ENCODE measurements around the gene AFAP1.

The AFAP1 gene

DNA sequence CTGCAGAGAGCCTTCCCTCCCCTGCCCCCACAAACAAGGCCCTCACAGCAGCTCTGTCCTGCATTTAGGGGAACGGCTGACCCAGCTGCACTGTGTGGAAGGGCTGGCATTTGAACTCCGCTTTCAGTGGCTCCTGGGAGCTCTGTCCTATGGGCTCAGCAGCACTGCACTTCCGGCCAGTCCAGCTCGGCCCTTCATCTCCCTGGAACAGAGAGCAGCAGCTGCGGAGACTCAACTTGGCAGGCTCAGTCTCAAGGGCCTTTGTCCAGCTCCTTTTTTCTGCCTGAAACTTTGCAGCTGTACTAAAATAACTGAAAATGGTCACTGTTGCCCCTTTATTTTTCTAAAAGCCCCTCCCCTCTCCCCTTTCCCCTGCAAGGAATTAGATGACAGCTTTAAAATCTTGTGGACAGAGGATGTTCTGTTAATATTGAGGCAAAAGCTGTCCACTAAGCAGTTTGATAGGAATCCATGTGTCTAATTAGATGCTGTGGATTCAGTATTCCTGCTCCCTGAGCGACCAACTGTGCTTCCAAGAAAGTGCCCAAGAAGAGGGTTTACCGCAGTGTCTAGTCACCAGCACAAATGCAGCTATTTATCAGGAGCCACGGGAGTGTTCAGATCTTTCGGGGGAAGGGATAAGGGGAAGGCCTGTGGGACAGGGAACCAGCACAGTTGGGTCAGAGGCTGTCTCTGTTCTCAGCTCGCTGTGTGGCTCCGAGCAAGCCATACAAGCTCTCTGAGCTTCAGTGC, 133.1 kb downstream of the AFAP1 start:
- DNase-seq (ENCODE audit: low read depth in 2 of 3, low spot score in 2 of 3), result no peak

DNA sequence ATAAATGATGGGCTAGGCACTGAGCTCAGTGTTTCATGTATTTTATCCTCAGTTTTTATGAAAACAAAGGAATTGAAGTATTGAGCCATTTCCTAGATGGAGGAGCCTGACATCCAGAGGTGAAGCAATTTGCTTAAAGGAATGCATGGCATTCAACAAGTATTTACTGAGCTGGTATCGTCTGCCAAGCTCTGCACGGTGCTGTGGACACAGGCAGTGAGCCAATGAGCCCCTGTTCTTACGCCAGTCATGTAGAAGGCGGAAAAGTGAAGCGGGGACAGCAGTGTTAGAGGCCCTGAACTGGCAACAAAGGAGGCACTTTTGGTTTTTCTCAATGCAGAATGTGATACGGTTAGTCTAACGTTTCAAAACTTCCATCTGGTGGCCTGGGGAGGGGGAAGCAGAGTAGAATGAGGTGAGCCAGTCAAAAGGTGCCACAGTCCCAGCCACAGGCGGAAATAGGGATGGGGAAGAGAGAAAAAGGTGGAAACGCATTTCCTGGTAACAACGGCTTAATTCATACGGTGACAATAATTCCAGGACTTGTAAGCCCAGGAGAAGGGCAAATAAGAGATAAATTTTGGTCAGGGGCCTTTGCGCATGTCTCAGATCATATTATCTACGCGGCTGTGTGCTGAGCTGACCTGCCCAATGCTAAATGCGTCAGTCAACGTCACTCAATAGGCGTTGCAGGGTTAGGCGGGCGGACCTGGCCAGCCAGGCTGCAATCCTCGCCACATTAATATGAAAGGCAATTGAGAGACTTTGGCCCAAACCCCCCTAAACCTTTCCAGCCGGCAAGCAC, 133.9 kb downstream of the AFAP1 start:
- no peak for DNase-seq (ENCODE audit: low read depth in 2 of 3, low spot score in 2 of 3)

DNA sequence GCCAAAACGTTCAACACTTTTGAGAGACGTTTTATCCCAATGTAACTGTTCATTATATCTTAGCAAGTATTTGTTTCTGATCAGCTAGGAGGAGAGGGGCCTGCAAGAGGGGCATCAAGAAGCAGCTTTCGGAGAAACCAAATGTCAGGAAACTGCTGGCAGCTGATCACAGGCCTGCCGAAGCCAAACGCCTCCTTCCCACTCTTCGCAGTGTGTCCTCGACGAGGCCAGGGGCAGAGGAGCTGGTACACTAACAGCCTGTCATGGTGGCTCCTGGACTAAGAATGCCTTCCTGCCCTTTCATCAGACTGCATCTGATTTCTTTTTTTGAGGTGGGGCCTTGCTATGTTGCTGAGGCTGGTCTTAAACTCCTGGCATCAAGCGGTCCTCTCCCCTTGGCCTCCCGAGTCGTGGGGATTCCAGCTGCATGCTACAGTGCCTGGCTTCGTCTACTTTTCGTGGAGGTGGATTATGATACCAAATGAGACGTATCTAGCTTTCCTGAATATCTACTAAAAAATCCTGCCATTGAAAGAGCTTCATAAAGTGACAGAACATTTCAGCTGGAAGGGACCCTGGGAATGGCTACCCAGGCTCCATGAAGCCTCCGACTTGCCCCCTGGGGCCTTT, 134.8 kb downstream of the AFAP1 start:
- no peak for DNase-seq (ENCODE audit: low read depth in 2 of 3, low spot score in 2 of 3)

DNA sequence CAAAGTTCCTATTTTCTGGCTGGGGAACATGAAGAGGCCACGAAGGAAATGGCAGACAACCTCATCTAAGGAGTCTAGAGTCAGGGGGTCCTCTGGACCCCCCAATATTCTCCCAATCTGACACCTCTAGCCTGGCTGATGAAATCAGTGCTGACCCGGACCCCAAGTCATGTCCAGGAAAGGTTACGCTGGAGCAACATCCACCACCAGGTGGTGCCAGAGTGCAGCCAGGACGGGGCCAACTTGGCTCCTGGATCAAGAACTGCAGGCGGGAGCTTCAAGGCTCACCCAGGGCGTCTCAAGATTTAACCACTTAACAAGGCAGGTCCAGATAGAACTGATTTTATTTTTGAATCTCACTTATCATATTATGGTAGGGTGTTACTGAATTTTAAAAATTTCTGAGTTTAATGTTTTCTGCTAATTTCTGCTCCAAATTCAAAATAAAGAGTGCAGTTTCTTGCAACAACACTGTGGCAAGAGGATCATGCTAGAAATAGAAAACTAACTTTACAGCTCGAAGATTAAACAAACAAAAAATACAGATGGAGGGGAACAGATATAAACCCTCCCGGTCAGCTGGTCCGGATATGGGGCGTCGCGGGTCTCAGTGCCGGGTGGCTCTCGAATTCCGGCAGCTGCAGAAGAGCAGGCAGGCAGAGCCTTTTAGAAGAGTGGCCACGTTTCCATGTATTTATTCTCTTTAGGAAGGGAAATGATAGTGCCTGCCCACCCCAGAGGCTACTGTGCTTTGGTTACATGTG, 135.5 kb downstream of the AFAP1 start:
- peak; percentile 41 to 82 (median 74) for DNase-seq (ENCODE audit: low read depth in 2 of 3, low spot score in 2 of 3)

DNA sequence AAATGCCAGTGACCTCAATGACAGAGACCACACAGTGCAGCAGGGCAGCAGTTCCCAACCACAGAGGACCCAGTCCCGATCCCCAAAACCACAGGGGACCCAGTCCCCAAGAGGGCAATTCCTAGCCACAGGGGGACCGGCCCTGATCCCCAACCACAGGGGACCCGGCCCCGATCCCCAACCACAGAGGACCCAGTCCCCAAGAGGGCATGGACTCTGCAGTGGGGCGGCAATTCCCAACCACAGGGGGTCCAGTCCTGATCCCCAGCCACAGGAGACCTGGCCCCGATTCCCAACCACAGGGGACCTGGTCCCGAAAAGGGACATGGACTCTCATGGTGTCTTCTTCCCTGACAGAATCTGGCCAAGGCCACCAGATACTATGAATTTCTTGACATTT, 136.3 kb downstream of the AFAP1 start:
- no peak for DNase-seq (ENCODE audit: low read depth in 2 of 3, low spot score in 2 of 3)

DNA sequence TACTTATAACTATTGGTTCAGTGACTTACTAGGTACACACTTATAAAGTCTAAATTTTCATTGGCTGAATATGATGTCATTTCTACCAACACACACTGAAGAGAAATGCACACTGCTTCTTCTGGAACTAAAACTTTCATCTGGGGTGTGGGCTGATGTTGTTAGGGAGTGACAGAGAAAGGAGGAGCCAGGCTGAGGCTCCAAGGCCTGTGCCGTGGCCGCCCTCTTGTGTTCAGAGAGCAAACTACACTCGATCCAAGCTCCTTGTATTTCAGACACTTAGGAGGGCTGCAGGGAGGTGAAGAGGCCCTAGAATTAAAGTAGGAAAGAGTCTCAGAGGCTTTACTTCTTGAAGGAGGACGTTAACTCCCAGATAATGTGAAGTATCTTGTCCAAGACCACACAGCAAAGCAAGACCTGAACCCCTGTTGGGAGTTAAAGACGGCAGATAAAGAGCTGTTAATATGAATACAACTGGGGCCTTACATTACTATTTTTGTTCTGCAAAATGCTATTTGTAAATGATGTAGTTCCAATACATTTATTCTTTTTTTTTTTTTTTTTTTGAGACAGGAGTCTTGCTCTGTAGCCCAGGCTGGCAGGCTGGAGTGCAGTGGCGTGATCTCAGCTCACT, 137.5 kb downstream of the AFAP1 start:
- DNase-seq (ENCODE audit: low read depth in 2 of 3, low spot score in 2 of 3), result peak; percentile 45 to 56 (median 54)

DNA sequence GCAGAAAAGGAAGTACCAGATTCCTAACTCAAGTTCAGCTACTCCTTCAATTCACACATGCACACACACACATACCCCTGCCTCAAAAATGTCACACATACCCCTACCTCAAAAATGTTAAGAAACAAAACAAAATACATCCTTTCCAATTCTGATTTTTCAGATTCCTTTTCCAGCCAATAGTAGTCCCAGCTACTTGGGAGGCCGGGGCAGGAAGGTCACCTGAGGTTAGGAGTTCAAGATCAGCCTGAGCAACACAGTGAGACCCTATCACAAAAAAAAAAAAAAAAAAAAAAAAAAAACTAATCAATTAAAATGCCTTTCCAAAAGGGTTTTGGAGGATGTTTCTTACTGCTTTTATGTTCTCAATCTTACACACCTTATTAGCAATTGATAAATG, 138.0 kb downstream of the AFAP1 start:
- no peak for DNase-seq (ENCODE audit: low read depth in 2 of 3, low spot score in 2 of 3)

DNA sequence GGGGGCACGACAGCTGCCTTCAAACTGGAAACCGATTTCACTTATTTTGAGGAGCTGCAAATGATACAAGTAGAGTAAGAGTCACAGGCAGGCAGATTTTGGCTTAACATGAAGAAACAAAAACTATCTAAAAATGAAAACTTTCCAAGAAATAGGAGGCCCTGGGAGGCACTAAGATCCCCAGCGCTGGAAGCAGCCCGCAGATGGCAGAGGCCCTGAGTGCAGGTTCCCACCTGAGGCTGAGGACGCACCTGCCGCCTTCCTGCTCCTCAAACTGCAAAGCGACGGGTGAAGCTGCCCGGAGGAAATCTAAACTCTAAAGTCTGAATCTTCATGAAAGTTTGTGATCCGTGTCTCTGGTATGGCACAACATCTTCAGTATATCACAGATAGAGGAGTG, 138.7 kb downstream of the AFAP1 start:
- no peak for DNase-seq (ENCODE audit: low read depth in 2 of 3, low spot score in 2 of 3)

DNA sequence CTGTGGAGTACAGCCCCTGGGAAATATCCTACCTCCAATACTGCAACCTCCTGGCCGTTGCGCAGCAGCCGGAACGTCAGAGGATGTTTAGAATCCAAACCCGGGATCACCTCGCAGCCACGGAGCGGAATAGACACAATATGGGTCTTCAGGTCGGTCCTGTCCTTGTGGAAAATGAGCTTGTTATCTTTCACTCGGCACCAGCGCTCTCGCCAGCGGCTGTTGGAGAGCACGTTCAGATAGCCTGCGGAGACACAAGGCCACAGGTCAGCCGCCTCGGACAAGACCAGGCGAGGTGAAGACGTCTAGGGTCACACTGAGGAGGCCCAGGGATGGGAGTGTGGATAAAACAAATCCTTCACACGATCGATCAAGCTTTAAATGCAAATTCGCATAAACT, 139.3 kb downstream of the AFAP1 start:
- DNase-seq (ENCODE audit: low read depth in 2 of 3, low spot score in 2 of 3), result no peak

DNA sequence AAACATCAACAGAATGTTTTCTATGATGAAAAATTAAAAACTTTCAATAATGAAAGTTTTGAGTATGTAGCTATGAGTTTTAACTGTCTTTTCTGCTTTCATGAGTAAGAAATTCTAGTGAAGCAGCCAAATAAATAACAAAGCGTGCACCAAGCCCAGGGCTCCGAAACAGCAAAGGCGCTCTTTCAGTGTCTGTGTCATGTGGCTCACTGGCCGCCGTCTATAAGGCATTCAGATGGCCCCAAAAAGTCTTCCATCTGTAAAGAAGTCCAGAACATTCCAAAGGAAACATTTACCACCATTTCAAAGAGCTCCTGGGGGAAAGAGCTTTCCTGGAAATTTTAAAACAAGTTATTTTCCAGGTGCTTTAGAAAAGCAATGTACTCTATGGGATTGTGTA, 139.9 kb downstream of the AFAP1 start:
- DNase-seq (ENCODE audit: low read depth in 2 of 3, low spot score in 2 of 3), result no peak

DNA sequence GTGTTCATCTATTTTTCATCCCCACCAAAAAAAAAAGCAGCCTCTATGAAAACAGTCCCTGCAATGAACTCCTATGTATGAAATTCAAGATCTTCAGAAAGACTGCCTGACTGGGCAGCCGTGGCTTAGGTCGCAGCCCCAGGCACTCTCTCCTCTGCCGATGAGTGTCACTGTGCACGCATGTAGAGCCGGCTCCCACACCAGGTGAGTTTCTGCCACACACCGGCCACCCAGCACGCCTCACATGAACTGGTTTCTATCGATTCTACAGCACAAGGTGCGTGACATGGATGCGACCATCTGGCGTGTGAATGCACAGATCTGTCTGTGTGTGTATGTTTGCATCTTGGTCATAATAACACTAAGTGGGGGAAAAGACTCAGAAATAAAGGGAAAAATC, 140.4 kb downstream of the AFAP1 start:
- no peak for DNase-seq (ENCODE audit: low read depth in 2 of 3, low spot score in 2 of 3)

DNA sequence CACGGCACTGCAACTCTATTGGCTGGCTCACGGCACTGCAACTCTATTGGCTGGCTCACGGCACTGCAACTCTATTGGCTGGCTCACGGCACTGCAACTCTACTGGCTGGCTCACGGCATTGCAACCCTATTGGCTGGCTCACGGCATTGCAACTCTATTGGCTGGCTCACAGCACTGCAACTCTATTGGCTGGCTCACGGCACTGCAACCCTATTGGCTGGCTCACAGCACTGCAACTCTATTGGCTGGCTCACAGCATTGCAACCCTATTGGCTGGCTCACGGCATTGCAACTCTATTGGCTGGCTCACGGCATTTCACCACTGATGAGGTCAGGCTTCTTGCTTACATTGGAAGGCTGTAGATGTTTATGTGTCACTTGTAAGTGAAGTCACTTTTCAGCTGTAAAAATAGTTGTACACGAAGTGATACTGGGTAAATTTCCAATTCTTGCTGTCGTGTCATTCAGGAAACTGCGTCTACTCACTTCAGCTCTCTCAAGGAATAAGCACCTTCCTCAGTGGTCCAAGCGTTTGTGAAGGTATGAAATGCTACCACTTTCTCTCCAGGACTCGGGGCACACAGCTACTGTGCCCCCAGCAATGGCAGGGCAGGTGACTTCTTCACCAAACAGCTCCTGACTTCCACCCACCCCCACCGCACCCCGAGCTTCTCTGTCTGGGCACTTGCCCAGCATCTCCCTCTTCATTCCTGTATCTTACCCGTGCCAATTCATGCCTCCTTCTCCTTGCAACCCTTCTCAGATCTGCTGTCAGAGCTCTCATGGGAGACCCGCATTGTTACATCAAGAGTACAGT, 141.3 kb downstream of the AFAP1 start:
- no peak for DNase-seq (ENCODE audit: low read depth in 2 of 3, low spot score in 2 of 3)

DNA sequence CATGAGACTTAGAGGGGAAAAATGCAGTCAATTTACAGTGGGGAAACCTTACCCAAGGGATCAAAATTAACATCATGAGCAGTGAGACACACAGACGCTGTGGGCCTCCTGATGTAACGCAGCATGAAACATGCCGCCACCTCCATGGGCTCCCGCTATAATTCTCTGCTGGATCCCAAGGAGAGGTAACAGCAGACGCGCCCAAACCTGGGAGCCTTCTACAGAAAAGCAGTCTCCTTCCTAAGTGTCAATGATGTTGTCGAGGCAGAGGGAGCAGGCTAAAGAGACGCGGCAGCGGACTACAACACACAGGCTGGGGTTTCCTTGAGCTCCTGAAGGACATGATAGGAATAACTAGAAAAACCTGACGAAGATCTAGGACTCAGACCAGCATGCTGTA, 142.3 kb downstream of the AFAP1 start:
- DNase-seq (ENCODE audit: low read depth in 2 of 3, low spot score in 2 of 3), result no peak

DNA sequence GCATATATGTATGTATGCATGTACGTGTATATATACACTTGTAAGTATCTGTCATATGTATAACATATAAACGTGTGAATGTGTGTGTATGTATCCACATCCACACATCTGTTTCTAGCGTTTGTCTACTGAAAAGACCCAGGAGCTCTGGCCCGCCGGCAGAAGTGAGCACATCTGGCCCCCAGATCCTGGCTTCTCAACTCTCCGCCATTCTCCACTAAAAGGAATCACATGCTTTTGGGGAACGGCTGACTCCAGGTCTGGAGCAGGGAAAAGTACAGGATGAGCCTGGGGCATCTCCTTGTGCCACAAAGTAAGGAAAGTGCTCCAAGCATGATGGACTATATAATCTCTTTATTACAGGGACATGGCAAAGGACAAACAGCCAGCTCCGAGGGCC, 143.7 kb downstream of the AFAP1 start:
- no peak for DNase-seq (ENCODE audit: low read depth in 2 of 3, low spot score in 2 of 3)

DNA sequence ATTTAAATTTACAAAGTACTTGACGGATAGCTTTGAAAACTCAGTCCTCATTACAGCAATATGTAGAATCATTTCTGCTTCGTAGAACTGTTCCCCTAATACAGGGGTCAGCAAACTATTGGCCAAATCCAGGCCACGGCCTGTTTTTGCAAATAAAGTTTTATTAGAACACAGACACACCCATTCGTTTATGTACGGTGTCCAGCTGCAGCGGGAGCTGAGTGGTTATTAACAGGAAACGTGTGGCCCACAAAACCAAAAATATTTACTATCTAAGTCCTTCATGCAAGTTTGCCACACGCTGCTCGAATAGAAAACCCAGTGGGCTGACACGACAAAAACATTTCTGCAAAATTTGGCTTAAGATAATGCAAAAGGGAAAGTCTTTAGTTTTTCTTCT, 146.5 kb downstream of the AFAP1 start:
- no peak for DNase-seq (ENCODE audit: low read depth in 2 of 3, low spot score in 2 of 3)

DNA sequence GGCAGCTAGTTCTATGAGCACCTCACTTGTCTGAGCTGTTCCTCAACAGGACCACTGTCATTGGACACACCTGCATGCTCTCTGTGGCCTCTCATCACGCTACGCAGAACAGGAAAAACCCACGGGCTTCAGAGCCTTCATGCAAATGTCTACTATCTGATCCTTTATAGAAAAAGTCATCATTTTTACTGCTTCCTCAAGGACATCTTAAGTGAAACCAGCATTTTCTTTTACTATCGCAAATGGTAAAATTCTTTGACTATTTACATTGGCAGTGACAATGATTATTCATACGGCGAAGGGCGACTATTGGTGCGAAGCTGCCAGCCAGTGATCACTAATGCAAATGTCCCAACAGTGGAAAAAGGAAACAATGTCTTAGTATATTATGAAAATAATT, 147.0 kb downstream of the AFAP1 start:
- no peak for DNase-seq (ENCODE audit: low read depth in 2 of 3, low spot score in 2 of 3)

DNA sequence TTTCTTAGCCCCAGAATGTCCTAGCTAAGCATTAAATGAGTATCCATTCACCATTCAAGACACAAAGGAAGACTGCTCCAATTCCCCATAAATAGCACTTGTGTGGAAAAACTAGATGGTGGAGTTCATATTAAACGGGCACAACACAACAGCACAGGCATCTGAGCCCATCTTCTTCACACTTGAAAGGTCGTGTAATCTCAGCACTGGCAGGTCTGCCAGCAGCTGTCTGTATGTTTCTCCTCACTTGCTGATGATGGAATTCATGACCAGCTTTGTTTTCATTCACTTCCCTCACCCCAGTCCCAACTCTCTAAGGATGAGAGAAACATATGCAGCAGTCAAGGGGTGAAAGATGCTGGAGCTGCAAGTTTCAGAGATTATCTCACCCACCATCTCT, 148.7 kb downstream of the AFAP1 start:
- DNase-seq (ENCODE audit: low read depth in 2 of 3, low spot score in 2 of 3), result no peak

DNA sequence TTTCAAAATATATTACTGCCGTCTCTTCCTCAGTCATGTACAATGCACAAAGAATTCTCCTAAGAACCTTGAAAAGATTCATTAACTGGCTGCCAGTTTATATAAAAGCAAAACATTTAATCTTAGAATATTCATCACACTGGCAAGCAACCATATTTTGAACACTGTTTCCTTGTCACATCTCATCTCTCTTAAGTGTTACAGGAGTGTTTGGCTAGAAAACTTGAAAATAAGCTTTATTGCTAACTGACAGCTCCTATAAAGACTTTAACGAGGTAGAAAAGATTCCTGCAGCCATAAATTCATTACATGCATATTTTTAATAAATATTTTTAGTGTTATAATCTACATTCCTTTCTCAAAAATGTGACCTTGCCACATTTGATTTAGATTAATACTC, 149.6 kb downstream of the AFAP1 start:
- no peak for DNase-seq (ENCODE audit: low read depth in 2 of 3, low spot score in 2 of 3)

DNA sequence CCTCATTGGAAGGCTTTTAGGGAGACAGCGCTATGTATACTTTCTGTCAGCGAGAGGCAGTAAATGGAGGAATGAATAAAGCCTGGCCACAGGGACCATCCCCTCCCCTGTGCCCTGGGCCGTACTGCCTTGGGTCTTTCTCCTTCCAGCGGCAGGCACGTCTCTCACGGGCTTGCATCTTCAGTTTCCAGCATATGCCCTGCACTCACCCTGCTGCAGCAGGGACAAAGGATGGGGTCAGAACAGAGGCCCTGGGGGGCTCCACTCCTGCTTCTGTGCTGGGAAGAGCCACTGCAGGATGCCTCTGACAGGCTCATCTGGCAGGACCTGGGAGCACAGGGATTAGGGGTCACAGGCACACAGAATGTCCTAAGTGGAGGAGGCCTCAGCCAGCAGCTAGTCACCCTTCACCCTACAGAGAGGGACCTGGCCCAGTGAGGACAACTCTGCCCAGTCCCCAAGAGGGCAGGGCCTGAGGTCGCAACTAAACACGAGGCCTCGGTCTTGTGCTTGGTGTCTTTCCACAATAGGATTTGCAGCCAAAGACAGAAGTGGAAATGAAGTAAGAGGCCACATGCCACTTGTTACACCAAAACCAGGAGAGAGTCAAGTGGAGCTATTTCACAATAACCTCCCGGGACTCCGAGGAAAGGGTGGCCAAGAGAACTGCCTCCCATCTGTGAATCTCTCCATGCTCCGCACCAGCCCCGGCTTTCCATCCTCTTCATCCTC, 150.8 kb downstream of the AFAP1 start:
- no peak for DNase-seq (ENCODE audit: low read depth in 2 of 3, low spot score in 2 of 3)

DNA sequence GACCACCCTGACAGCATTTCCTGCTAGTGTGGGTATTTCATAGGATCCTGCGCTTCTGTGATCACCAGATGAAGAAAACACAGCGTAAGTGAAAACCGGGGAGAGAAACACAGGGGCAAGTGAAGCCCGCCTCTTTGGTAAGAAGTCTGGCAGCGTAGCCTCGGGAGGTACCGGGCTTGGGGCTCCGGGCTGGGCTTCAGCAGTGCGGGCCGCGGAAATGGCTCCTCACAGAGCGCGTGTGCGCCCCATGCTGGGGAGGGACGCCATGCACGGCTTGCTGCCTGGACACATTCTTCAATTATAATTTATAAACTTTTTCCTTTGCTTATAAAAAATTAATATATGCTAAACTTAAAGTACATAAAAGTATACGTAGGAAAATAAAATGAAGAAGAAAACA, 151.5 kb downstream of the AFAP1 start:
- DNase-seq (ENCODE audit: low read depth in 2 of 3, low spot score in 2 of 3), result no peak

Data from activated CD8-positive, alpha-beta memory T cell treated with anti-CD3 and anti-CD28 coated beads for 48 hours (primary cell).